ENCODE results near the gene PKNOX2.

PKNOX2 gene

GRCh38 chr11:125147280-125147679 is 17.3 kb upstream of the PKNOX2 start:
- Histone ChIP-seq H3K27ac (ENCODE audit: low read depth, low read length) (no peak overlapping the region), H2BK120ac (ENCODE audit: insufficient read depth, low read length, poor library complexity) (no peak overlapping the region), H3K23ac (ENCODE audit: low read length) (no peak overlapping the region), H3K4me1 (ENCODE audit: control insufficient read depth in 1 of 2, insufficient read depth in 2 of 2, low read length in 2 of 2) (no peaks in the 10 kb centered on the region), H4K8ac (ENCODE audit: low read depth, low read length) (no peak overlapping the region), H4K91ac (ENCODE audit: low read depth, low read length) (no peak overlapping the region), H2AFZ (ENCODE audit: insufficient read depth, low read length, poor library complexity) (no peak overlapping the region), H3K4me2 (ENCODE audit: low read length) (no peak overlapping the region), H3K79me2 (ENCODE audit: control insufficient read depth, insufficient read depth, low read length, poor library complexity) (no peaks in the 10 kb centered on the region), H3K9me3 (ENCODE audit: insufficient read depth, low read depth, low read length) (no peaks in the 10 kb centered on the region), H3K4ac (ENCODE audit: low read depth, low read length) (no peak overlapping the region), H3K9ac (ENCODE audit: low read length) (no peak overlapping the region), H3K14ac (ENCODE audit: low read length) (no peak overlapping the region), H2BK12ac (ENCODE audit: low read length) (no peak overlapping the region), H2AK5ac (ENCODE audit: low read length) (no peak overlapping the region), H2BK5ac (ENCODE audit: low read depth, low read length, poor library complexity) (no peak overlapping the region), H4K12ac (ENCODE audit: low read depth, low read length) (no peak overlapping the region), H3K36me3 (ENCODE audit: control insufficient read depth in 1 of 2, insufficient read depth in 2 of 2, low read length in 2 of 2) (no peaks in the 10 kb centered on the region), H3K18ac (ENCODE audit: low read length) (no peak overlapping the region), H3K79me1 (ENCODE audit: low read length) (no peaks in the 10 kb centered on the region), H3K4me3 (ENCODE audit: low read depth, low read length) (no peak overlapping the region), H3K27me3 (ENCODE audit: insufficient read depth, low read length) (no peaks in the 10 kb centered on the region)
- no peak for DNase-seq
- WGBS (ENCODE audit: extremely low coverage, insufficient coverage, insufficient read length) = no CpG with 5 or more reads among the region's 6 CpGs

- no peak overlapping the region for H3K4me3 ChIP-seq (ENCODE audit: low read depth, low read length)
- no peaks in the 10 kb centered on the region for H3K79me2 ChIP-seq (ENCODE audit: control insufficient read depth, insufficient read depth, low read length, poor library complexity)
- no peak overlapping the region for H2BK12ac ChIP-seq (ENCODE audit: low read length)
- no peak overlapping the region for H2BK5ac ChIP-seq (ENCODE audit: low read depth, low read length, poor library complexity)
- no peak for DNase-seq
- no peaks in the 10 kb centered on the region for H3K36me3 ChIP-seq (ENCODE audit: control insufficient read depth in 1 of 2, insufficient read depth in 2 of 2, low read length in 2 of 2)
- no peak overlapping the region for H2AK5ac ChIP-seq (ENCODE audit: low read length)
- no peak overlapping the region for H4K91ac ChIP-seq (ENCODE audit: low read depth, low read length)
- H3K79me1 ChIP-seq (ENCODE audit: low read length) = no peaks in the 10 kb centered on the region
- no peak overlapping the region for H3K27ac ChIP-seq (ENCODE audit: low read depth, low read length)
- no peak overlapping the region for H3K23ac ChIP-seq (ENCODE audit: low read length)
- no peak overlapping the region for H3K4ac ChIP-seq (ENCODE audit: low read depth, low read length)
- H4K12ac ChIP-seq (ENCODE audit: low read depth, low read length) = no peak overlapping the region
- H3K9me3 ChIP-seq (ENCODE audit: insufficient read depth, low read depth, low read length) = no peaks in the 10 kb centered on the region
- no peaks in the 10 kb centered on the region for H3K27me3 ChIP-seq (ENCODE audit: insufficient read depth, low read length)
- no peak overlapping the region for H2AFZ ChIP-seq (ENCODE audit: insufficient read depth, low read length, poor library complexity)
- H3K18ac ChIP-seq (ENCODE audit: low read length) = no peak overlapping the region
- H2BK120ac ChIP-seq (ENCODE audit: insufficient read depth, low read length, poor library complexity) = no peak overlapping the region
- H3K9ac ChIP-seq (ENCODE audit: low read length) = no peak overlapping the region
- H3K4me2 ChIP-seq (ENCODE audit: low read length) = no peak overlapping the region
- no peaks in the 10 kb centered on the region for H3K4me1 ChIP-seq (ENCODE audit: control insufficient read depth in 1 of 2, insufficient read depth in 2 of 2, low read length in 2 of 2)
- no peak overlapping the region for H3K14ac ChIP-seq (ENCODE audit: low read length)
- H4K8ac ChIP-seq (ENCODE audit: low read depth, low read length) = no peak overlapping the region
Measured at GRCh38 chr11:125148011-125148410, 16.5 kb upstream of the PKNOX2 start.

GRCh38 chr11:125148743-125149142 is 15.8 kb upstream of the PKNOX2 start:
- H2BK5ac ChIP-seq (ENCODE audit: low read depth, low read length, poor library complexity) = no peak overlapping the region
- no peak overlapping the region for H3K27ac ChIP-seq (ENCODE audit: low read depth, low read length)
- no peaks in the 10 kb centered on the region for H3K4me1 ChIP-seq (ENCODE audit: control insufficient read depth in 1 of 2, insufficient read depth in 2 of 2, low read length in 2 of 2)
- no peak overlapping the region for H2AK5ac ChIP-seq (ENCODE audit: low read length)
- H2BK12ac ChIP-seq (ENCODE audit: low read length) = no peak overlapping the region
- no CpG with 5 or more reads among the region's 5 CpGs for WGBS (ENCODE audit: extremely low coverage, insufficient coverage, insufficient read length)
- H4K8ac ChIP-seq (ENCODE audit: low read depth, low read length) = no peak overlapping the region
- H3K27me3 ChIP-seq (ENCODE audit: insufficient read depth, low read length) = no peaks in the 10 kb centered on the region
- no peak overlapping the region for H3K9ac ChIP-seq (ENCODE audit: low read length)
- no peak overlapping the region for H2AFZ ChIP-seq (ENCODE audit: insufficient read depth, low read length, poor library complexity)
- no peaks in the 10 kb centered on the region for H3K79me2 ChIP-seq (ENCODE audit: control insufficient read depth, insufficient read depth, low read length, poor library complexity)
- H3K36me3 ChIP-seq (ENCODE audit: control insufficient read depth in 1 of 2, insufficient read depth in 2 of 2, low read length in 2 of 2) = no peaks in the 10 kb centered on the region
- no peak for DNase-seq
- no peak overlapping the region for H3K14ac ChIP-seq (ENCODE audit: low read length)
- H3K79me1 ChIP-seq (ENCODE audit: low read length) = no peaks in the 10 kb centered on the region
- H4K12ac ChIP-seq (ENCODE audit: low read depth, low read length) = no peak overlapping the region
- no peak overlapping the region for H2BK120ac ChIP-seq (ENCODE audit: insufficient read depth, low read length, poor library complexity)
- H4K91ac ChIP-seq (ENCODE audit: low read depth, low read length) = no peak overlapping the region
- H3K18ac ChIP-seq (ENCODE audit: low read length) = no peak overlapping the region
- no peak overlapping the region for H3K4ac ChIP-seq (ENCODE audit: low read depth, low read length)
- H3K4me3 ChIP-seq (ENCODE audit: low read depth, low read length) = no peak overlapping the region
- H3K23ac ChIP-seq (ENCODE audit: low read length) = no peak overlapping the region
- H3K9me3 ChIP-seq (ENCODE audit: insufficient read depth, low read depth, low read length) = no peaks in the 10 kb centered on the region
- H3K4me2 ChIP-seq (ENCODE audit: low read length) = no peak overlapping the region

GRCh38 chr11:125153837-125154236 is 10.7 kb upstream of the PKNOX2 start:
- Histone ChIP-seq H2BK12ac (ENCODE audit: low read length) (no peak overlapping the region), H3K4ac (ENCODE audit: low read depth, low read length) (no peak overlapping the region), H3K36me3 (ENCODE audit: control insufficient read depth in 1 of 2, insufficient read depth in 2 of 2, low read length in 2 of 2) (no peaks in the 10 kb centered on the region), H3K79me1 (ENCODE audit: low read length) (no peaks in the 10 kb centered on the region), H3K27ac (ENCODE audit: low read depth, low read length) (no peak overlapping the region), H3K4me2 (ENCODE audit: low read length) (no peak overlapping the region), H3K79me2 (ENCODE audit: control insufficient read depth, insufficient read depth, low read length, poor library complexity) (no peaks in the 10 kb centered on the region), H4K12ac (ENCODE audit: low read depth, low read length) (no peak overlapping the region), H2AFZ (ENCODE audit: insufficient read depth, low read length, poor library complexity) (no peak overlapping the region), H3K4me1 (ENCODE audit: control insufficient read depth in 1 of 2, insufficient read depth in 2 of 2, low read length in 2 of 2) (peaks cover 3 to 5% of the 10 kb centered on the region in 2 experiments), H3K18ac (ENCODE audit: low read length) (no peak overlapping the region), H4K91ac (ENCODE audit: low read depth, low read length) (no peak overlapping the region), H3K9ac (ENCODE audit: low read length) (no peak overlapping the region), H2BK120ac (ENCODE audit: insufficient read depth, low read length, poor library complexity) (no peak overlapping the region), H3K27me3 (ENCODE audit: insufficient read depth, low read length) (no peaks in the 10 kb centered on the region), H3K14ac (ENCODE audit: low read length) (no peak overlapping the region), H3K23ac (ENCODE audit: low read length) (no peak overlapping the region), H4K8ac (ENCODE audit: low read depth, low read length) (no peak overlapping the region), H3K4me3 (ENCODE audit: low read depth, low read length) (no peak overlapping the region), H2BK5ac (ENCODE audit: low read depth, low read length, poor library complexity) (no peak overlapping the region), H3K9me3 (ENCODE audit: insufficient read depth, low read depth, low read length) (no peaks in the 10 kb centered on the region), H2AK5ac (ENCODE audit: low read length) (no peak overlapping the region)
- WGBS (ENCODE audit: extremely low coverage, insufficient coverage, insufficient read length) = no CpG with 5 or more reads among the region's 2 CpGs
- DNase-seq = no peak
